ENCODE data around the gene MAZ. TPM values are rescaled to one million over a fixed set of nuclear protein-coding genes. Genes with fewer than 3 reads are reported as not detected.
"Not testable (repeated sequence)": the region's sequence is repeated elsewhere in the genome, so short reads cannot be mapped to it uniquely, and the experiment has no call there.

The MAZ gene
- 159 and 161 TPM in 2 replicates for total RNA-seq

DNA sequence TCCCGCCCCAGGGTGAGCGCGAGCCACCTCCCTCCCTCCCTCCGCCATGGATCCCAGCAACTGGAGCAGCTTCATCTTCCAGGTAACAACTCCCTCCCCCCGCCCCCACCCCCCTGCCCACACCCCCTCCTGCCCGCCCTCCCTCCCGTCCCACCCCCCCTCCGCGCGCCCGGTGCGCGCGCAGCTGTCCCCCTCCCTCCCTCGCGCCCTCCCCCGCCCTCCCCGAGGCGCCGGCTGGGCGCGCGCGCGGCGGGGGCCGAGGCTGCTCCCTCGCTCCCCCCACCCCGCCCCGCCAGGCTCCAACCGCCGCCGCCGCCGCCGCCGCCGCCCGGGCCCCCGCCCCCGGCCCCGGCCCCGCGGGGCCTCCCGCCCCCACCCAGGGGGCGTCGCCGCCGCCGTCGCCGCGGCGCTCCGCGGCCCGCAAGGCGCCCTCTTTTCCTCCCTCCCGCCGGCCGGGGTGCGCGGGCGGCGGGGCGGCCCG is at the start of gene MAZ:
Gene MAZ (plus strand): TSS at position 431 of the 481 bp plus-strand sequence. CDS start 173 bp downstream, outside the sequence.
- DNase-seq (ENCODE audit: low read depth): peak; percentile 77

DNA sequence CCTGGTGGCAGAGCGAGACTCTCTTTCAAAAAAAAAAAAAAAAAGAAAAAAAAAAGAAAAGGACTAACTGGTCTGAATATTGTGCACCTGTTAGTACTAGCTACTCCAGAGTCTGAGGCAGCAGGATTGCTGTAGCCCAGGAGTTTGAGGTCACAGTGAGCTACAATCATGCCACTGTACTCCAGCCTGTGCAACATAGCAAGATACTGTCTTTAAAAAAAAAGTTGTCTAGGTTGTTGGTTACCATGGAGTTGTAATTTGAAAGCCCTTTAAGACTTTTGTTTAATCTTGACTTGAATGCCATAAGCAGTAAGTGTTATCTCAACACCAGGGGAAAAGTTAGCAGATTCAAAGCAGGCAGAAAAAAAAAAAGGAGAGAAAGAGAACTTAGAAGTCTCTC is 49.7 kb upstream of the MAZ start:
- DNase-seq (ENCODE audit: low read depth): no peak

DNA sequence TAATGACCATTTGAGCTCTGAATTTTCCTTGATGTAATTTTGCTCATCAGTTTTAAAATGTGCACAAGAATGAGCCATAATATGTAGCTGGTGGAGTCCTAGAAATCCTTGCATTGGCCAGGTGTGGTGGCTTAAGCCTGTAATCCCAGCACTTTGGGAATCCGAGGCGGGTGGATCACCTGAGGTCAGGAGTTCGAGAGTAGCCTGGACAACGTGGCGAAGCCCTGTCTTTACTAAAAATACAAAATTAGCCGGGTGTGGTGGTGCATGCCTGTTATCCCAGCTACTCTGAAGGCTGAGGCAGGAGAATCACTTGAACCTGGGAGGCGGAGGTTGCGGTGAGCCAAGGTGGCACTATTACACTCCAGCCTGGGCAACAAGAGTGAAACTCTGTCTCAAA is 49.2 kb upstream of the MAZ start:
- not testable (repeated sequence) for DNase-seq (ENCODE audit: low read depth)

DNA sequence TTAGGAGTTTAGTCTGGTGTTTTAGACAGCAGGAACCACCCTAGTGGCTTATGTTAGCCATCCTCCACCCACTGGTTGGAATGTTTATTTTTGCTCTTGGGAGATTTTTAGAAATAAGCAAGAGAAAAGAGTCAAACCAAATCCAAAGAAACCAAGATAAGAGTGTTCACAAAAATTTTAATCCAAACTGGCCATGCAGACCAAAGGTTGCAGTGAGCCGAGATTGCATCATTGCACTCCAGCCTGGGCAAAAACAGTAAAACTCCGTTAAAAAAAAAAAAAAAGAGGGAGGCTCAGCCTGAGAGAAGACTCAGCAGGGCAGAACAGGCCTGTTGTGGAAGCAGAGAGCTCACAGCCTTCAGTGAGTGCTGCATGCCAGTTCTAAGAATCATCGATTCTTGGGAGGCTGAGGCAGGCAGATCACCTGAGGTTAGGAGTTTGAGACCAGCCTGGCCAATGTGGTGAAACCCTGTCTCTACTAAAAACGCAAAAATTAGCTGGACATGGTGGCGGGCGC is 48.3 kb upstream of the MAZ start:
- peak; percentile 67 for DNase-seq (ENCODE audit: low read depth)

DNA sequence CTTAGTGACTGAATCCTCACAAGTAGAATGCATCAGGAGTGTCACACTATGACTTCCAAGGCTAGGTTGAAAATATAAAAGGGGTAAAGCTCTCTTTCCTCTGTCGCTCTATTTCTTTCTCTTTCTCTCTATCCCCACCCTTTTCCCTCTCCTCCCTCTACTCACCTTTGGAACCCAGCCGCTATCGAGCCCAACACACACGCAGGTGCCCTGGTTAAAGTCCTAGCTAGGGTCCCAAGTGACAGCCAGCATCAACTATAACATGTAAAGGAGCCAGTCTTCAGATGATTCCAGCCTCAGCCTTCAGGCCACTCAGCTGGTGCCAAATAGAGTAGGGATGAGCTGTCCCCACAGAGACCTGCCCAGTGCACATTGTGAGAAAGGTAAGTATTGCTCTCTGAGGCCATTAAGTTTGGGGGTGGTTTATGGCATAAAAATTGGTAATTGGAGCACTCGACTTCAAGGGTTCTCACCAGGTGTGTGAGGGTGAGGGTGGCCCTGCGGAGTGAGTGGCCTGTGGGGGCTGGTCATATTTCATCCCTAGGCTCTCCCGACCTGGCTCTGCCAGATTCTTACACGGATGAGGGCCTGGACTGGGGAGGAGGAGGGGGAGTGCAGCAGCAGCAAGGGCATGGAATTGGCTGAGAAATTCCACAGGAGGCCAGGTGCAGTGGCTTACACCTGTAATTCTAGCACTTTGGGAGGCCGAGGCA is 45.6 kb upstream of the MAZ start:
- DNase-seq (ENCODE audit: low read depth): no peak

DNA sequence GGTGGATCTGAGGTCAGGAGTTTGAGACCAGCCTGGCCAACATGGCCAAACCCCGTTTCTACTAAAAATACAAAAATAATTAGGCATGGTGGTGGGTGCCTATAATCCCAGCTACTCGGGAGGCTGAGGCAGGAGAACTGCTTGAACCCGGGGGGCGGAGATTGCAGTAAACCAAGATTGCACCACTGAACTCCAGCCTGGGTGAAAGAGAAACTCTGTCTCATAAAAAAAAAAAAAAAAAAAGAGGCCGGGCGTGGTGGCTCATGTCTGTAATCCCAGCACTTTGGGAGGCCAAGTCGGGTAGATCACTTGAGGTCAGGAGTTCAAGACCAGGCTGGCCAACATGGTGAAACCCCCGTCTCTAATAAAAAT is 45.1 kb upstream of the MAZ start:
- DNase-seq (ENCODE audit: low read depth): not testable (repeated sequence)

DNA sequence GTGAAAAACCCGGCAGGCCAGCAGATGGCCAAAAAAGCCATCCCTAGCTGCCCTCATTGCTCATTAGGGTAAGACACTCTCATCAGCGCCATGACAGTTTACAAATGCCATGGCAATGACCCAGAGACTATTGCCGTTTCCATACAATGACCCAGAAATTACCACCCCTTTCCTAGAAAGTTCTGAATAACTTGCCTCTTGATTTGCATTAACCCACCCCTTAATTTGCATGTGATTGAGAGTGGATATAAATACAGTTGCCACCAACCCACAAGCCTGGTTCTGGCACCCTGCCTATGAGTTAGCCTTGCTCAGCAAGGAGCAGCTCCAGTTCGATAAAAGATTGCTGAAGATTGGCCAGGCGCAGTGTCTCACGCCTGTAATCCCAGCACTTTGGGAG is 44.4 kb upstream of the MAZ start:
- no peak for DNase-seq (ENCODE audit: low read depth)

DNA sequence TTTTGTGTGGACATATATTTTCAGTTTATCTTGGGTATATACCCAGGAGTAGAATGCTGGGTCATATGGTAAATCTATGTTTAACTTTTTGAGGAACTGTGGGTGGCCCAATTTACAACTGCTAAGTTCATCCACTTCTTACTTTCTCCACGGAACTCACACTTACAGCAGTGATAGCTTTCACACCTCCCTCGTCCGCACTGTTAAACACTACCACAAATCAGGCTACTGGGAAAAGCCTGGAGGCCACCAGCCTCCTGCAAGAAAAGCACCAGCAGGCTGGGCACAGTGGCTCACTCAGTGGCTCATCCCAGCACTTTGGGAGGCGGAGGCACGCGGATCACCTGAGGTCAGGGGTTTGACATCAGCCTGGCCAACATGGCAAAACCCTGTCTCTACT is 43.0 kb upstream of the MAZ start:
- DNase-seq (ENCODE audit: low read depth): no peak

DNA sequence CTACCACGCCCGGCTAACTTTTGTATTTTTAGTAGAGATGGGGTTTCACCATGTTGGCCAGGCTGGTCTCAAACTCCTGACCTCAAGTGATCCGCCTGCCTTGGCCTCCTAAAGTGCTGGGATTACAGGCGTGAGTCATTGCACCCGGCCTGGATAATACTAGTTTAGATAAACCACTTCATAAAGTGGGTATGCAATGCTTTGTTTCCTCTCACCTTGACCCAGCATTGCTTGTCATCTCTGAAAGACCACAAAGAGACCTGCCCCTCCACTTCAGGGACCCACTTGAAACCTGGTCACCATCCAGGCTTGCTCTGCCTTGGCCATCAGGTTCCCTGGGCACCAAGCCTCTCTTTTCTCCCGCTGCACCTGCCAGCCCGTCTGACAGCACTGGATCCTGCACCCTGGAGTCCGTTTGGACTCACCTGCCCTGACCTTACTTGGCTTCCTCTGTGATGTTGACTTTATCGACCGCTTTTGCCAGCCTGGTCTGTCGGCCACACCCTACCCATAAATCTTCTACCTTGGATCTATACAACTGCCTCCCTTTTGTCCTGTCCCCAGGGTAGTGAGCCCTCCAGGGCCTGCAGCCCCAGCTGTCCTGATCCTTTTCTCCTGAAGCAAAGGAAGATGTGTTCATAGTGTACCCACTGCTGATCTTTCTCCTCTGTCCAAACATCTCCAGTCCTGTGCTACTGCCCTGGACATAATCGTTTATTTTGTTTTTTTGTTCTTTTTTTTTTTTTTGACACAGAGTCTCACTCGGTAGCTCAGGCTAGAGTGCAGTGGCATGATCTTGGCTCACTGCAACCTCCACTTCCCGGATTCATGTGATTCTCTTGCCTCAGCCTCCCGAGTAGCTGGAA is 40.9 kb upstream of the MAZ start:
- DNase-seq (ENCODE audit: low read depth): no peak

DNA sequence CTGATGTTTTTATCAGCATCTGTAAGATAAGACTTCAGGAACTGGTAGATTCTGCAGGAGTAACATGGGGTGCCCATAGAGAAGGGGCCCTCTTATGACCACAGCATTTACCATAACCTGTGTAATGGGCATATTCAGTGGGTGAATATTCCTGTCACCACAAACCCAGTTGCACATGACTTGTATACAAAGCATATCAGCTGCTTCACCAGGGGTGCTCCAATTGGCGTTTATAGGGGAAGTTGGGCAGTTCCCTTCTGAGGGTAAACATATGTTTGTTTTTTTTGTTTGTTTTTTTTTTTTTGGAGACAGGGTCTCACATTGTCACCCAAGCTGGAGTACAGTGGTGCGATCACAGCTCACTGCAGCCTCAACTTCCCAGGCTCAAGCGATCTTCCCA is 39.8 kb upstream of the MAZ start:
- DNase-seq (ENCODE audit: low read depth): no peak

DNA sequence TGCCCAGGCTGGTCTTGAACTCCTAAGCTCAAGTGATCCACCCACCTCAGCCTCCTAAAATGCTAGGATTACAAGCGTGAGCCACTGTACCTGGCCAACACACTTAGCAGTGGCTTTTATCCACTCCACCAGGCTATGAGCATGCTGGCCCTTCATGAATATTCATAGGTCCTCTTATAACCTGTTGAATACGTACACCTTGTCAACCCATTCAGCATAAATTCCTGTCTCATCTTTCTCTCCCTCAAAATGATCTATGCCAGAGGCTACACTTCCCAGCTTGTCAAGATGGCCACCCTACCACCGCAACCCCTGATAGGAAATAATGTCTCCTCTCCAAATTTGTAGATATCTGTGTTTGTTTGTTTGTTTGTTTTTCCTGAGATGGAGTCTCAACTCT is 39.3 kb upstream of the MAZ start:
- no peak for DNase-seq (ENCODE audit: low read depth)

DNA sequence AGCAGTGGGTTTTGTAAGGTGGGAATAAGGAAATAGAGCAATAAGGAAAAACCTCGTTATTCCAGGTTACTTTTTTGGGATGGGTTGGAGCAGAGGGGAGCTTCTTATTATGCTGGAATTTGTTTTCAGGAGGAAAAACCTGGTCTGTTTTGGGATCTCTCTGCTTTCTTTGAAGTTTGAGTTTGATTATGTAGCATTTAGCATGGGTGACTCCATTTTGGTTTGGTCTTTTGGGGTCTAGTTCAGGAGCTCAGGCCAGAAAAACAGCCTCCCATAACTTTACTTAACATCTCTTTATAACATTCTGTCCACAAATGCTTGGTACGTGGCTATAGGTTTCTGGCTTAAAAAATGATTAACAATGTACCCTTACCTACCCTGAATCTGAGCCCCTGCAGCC is 36.8 kb upstream of the MAZ start:
- no peak for DNase-seq (ENCODE audit: low read depth)

DNA sequence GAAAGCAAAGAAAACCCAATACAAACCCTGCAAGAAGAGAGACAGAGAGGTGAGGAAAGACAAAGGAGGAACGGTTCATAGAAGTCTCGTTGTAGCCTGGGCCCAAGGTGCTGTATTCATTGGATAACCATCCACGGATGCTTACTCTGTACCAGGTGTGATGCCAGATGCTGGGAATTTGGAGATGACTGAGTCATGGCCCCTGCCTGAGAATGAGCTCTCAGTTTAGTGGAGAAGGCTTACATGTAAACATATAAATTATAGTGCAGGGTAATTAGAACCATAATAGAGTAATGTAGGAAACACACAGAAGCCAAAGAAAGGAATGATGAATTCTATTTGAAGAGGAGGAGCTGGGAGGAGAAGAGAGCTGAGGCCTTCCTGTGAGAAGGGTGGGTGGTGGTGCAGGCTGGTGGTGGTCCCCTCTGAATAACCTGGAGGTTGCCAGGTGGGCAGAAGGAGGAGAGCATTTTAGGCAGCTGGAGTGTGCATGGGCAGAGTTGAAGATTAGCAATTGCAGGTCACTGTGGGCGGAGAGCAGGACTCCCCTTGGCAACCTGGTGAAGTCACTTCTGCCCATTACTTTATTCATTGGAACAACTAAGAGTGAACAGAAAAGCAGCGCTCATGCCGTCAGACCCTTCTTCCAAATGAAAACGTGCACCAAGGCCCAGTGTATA is 35.9 kb upstream of the MAZ start:
- no peak for DNase-seq (ENCODE audit: low read depth)

DNA sequence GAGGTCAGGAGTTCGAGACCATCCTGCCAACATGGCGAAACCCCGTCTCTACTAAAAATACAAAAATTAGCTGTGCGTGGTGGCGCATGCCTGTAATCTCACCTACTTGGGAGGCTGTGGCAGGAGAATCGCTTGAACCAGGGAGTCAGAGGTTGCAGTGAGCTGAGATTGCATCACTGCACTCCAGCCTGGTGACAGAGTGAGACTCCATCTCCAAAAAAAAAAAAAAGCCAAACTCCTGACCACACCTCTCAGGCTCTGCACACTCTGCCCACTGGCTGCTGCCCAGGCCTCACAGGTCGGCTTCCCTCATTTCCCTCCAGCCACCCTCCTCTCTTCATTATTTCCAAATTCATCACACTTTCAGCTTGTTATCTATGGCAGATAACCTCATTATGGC is 34.0 kb upstream of the MAZ start:
- DNase-seq (ENCODE audit: low read depth): not testable (repeated sequence)

DNA sequence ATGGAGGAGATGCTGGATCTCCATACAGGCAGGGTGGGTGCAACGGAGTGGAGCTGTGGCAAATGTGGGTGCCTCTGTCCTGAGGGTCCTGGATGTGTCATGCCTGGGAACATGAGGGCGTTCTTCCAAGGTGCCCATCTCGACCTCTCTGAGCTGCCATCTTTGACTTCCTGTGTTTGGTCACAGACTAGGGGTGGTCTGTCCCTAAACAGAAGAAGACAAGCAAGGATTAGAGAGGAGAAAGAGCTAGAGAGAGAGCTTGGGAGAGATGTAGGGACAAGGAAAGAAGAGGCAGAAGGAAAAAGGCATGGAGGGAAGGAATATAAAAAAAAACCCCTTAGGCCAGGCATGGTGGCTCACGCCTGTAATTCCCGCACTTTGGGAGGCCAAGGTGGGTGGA is 31.6 kb upstream of the MAZ start:
- no peak for DNase-seq (ENCODE audit: low read depth)

DNA sequence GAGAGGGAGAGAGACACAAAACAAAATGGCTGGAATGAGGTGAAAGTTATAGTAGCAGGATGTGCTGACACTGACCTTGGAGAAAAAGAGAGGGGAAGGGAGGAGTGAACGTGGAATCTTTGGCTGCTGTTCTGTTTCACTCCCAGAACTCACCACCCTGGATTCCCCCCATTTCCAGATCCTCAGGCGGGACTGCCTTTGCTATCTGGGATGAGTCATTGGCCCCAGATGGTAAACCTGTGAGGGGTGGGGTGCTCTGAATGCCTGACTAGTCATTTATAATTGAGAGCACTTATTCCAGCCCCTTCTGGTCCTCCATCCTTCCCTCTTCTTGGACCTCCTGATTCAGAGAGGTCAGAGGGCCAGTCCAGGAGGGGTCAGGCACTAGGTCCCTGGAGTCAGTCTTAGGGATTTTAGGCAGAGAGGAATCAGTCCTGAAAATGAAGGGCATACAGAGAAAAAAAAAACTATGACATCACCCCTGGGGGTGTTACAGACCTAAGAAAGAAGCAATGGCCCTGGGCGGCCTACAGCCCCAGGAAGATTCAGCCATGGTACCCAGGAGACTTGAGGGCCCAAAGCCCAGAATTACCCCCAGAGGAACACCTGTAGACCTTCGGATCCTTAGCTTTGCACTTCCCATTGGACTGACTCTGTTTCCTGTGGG is 30.5 kb upstream of the MAZ start:
- DNase-seq (ENCODE audit: low read depth): peak; percentile 26

DNA sequence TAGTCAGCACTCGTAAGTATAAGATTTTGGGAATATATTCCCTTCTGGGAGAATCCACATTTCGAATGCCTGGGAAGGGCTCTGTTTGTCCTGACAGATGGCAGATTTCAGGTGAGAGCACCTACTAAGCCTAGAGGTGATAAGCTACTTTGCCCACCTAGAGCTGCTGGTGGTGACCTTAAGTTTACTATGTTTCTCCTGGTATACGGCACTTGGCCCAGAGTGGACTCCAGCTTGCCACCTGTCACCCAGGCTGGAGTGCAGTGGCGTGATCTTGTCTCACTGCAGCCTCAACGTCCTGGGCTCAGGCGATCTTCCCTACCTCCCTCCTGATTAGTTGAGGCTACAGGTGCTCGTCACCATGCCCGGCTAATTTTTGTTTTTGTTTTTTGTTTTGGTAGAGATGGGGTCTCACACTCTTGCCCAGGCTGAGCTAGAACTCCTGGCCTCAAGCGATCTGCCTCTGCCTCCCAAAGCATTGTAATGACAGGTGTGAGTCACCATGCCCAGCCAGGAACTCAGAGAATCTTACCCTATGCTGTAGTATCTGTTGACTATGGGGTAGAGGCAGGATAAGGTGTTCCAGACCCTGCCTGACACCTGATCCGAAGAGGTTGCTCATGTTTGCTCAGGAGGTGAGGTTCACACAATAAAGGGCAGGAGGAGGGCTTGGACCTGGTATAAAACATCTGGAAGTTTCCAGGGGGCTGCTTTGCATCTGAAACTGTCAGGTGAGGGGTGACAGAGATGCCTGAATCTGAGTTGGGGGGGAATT is 28.6 kb upstream of the MAZ start, which contains the start of gene ZG16:
Gene ZG16 (plus strand): TSS at position 681 of the 775 bp plus-strand sequence. CDS start 1,011 bp downstream, outside the sequence.
- no peak for DNase-seq (ENCODE audit: low read depth)

DNA sequence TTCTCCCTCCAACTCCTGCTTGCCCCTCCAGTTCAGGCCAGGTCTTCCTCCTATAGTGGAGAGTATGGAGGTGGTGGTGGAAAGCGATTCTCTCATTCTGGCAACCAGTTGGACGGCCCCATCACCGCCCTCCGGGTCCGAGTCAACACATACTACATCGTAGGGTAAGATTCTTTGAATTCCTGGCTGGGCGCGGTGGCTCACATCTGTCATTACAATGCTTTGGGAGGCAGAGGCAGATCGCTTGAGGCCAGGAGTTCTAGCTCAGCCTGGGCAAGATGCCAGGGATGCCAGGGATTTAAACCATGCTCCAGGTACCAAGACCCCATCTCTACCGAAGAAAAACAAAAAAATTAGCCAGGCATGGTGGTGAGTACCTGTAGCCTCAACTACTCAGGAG is 26.9 kb upstream of the MAZ start:
- DNase-seq (ENCODE audit: low read depth): no peak

DNA sequence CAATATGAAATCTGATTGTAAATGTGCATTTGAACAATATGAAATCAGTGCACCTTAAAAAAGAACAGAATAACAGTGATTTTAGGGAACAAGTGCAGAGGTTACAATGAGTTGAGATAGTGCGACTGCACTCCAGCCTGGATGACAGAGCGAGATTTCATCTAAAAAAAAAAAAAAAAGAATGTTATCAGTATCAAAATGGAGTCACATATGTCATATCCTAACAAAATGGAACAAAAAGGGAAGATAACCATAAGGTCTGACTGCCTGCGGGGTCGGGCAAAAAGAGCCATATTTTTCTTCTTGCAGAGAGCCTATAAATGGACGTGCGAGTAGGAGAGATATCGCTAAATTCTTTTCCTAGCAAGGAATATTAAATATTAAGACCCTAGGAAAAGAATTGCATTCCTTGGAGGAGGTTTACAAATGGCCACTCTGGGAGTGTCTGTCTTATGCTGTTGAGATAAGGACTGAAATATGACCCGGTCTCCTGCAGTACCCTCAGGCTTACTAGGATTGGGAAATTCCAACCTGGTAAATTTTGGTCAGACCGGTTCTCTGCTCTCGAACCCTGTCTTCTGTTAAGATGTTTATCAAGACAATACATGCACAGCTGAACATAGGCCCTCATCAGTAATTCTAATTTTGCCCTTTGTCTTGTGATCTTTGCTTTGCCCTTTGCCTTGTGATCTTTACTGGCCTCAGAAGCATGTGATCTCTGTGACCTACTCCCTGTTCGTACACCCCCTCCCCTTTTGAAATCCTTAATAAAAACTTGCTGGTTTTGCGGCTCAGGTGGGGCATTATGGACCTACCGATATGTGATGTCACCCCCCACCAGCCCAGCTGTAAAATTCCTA is 23.0 kb upstream of the MAZ start:
- DNase-seq (ENCODE audit: low read depth): not testable (repeated sequence)

DNA sequence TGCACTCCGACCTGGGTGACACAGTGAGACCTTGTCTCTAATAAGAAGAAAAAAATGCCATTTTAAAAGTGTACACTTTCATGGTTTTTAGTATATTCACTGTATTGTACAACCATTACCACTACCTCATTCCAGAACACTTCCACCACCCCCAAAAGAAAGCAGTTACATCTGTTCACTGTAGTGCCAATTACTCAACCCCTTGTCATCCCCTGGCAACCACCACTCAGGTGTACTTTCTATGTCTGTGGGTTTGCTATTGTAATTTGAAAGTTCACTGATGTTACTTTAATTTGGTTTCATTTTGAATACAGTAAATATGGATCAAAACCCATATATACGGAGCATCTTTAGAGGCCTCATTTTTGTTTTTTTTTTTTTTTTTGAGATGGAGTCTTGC is 22.2 kb upstream of the MAZ start:
- no peak for DNase-seq (ENCODE audit: low read depth)

Measured in renal cortical epithelial cell (primary cell).